ENCODE results near the gene TMIE. TPM values are rescaled to one million over a fixed set of nuclear protein-coding genes. Genes with fewer than 3 reads are reported as not detected.

TMIE gene
- total and polyA plus RNA-seq, 2 of the 4 experiments (the other 2 are of a cell fraction): 0.12 TPM; not detected in 1

- TF ChIP-seq RCOR1 (IDR thresholded peaks at IDR 0.05; ENCODE audit: insufficient replicate concordance, low read length) (no peak), MXI1 (IDR thresholded peaks at IDR 0.05; ENCODE audit: borderline replicate concordance, low read depth, low read length) (no peak), RFX5 (IDR thresholded peaks at IDR 0.05; ENCODE audit: low read depth, low read length) (no peak), RAD21 (IDR thresholded peaks at IDR 0.05; ENCODE audit: low read length) (no peak), CEBPB (IDR thresholded peaks at IDR 0.05; ENCODE audit: low read depth, low read length) (no peak), MAZ (IDR thresholded peaks at IDR 0.05; ENCODE audit: borderline replicate concordance, low read depth, low read length) (no peak), ELK1 (IDR thresholded peaks at IDR 0.05; ENCODE audit: borderline replicate concordance, low read depth, low read length) (no peak), MAFK (IDR thresholded peaks at IDR 0.05; ENCODE audit: low read depth, low read length) (no peak)
- TF ChIP-seq, protein P1, sequence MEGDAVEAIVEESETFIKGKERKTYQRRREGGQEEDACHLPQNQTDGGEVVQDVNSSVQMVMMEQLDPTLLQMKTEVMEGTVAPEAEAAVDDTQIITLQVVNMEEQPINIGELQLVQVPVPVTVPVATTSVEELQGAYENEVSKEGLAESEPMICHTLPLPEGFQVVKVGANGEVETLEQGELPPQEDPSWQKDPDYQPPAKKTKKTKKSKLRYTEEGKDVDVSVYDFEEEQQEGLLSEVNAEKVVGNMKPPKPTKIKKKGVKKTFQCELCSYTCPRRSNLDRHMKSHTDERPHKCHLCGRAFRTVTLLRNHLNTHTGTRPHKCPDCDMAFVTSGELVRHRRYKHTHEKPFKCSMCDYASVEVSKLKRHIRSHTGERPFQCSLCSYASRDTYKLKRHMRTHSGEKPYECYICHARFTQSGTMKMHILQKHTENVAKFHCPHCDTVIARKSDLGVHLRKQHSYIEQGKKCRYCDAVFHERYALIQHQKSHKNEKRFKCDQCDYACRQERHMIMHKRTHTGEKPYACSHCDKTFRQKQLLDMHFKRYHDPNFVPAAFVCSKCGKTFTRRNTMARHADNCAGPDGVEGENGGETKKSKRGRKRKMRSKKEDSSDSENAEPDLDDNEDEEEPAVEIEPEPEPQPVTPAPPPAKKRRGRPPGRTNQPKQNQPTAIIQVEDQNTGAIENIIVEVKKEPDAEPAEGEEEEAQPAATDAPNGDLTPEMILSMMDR (conservative IDR thresholded peaks at IDR 0.05; ENCODE audit: low read depth, low read length): no peak
- dilution Hi-C loops (cut with HindIII; ENCODE audit: low sequenced_read_pairs, unreplicated experiment) (no loop called here), intact Hi-C loops (cut with micrococcal nuclease) (no loop called here), in situ Hi-C loops (cut with MboI; ENCODE audit: low sequenced_read_pairs) (no loop called here)
- no peak overlapping the region for H3K14ac ChIP-seq (replicated peaks; ENCODE audit: low read depth, low read length)
- ATAC-seq (ENCODE audit: low read depth) (no peak), DNase-seq (no peak)
- no peak overlapping the region for H3K4me2 ChIP-seq (ENCODE audit: low read depth, low read length)
- no peak overlapping the region for H2BK5ac ChIP-seq (ENCODE audit: low read depth, low read length, poor library complexity, severe bottlenecking)
- no peak overlapping the region for H2BK20ac ChIP-seq (ENCODE audit: low read depth, low read length)
- no peaks in the 10 kb centered on the region for H3K4me1 ChIP-seq (ENCODE audit: control insufficient read depth, insufficient read depth, low read length)
- no peak overlapping the region for H3K4me3 ChIP-seq (ENCODE audit: insufficient read depth, low read depth, low read length)
- H3K18ac ChIP-seq (ENCODE audit: low read depth, low read length): no peak overlapping the region
- H3K9me3 ChIP-seq (ENCODE audit: control insufficient read depth, insufficient read depth, low read length): no peaks in the 10 kb centered on the region
- no peak overlapping the region for H2BK15ac ChIP-seq (ENCODE audit: low read depth, low read length)
- H4K5ac ChIP-seq (ENCODE audit: low read depth, low read length): no peak overlapping the region
- WGBS, 2 experiments (ENCODE audit: extremely low coverage in 2 of 2, insufficient read length in 1 of 2): 14% methylated on average over 1 of the region's 4 CpGs; no CpG with 5 or more reads in 1 of the 2 experiments
- H3K56ac ChIP-seq (ENCODE audit: extremely low read depth, insufficient read depth, low read length): no peak overlapping the region
- H3K4ac ChIP-seq (ENCODE audit: low read depth, low read length): no peak overlapping the region
- H3K23ac ChIP-seq (ENCODE audit: low read depth, low read length): no peak overlapping the region
- no peak overlapping the region for H2AFZ ChIP-seq (replicated peaks; ENCODE audit: low read length, poor library complexity)
- no peaks in the 10 kb centered on the region for H3K36me3 ChIP-seq (ENCODE audit: control insufficient read depth, insufficient read depth, low read length)
- H4K8ac ChIP-seq (ENCODE audit: low read depth in 2 of 2, low read length in 2 of 2): no peak overlapping the region
- no peaks in the 10 kb centered on the region for H3K9me1 ChIP-seq (ENCODE audit: insufficient read depth, low read length)
- H3K9ac ChIP-seq (ENCODE audit: low read depth, low read length): no peak overlapping the region
- no peak overlapping the region for H2AK5ac ChIP-seq (ENCODE audit: low read depth, low read length)
- H4K91ac ChIP-seq (ENCODE audit: insufficient read depth, low read depth, low read length): no peak overlapping the region
- ChIA-PET POLR2A (ENCODE audit: unreplicated experiment) (no interaction called here), CTCF (no interaction called here)
- no peak overlapping the region for H2BK120ac ChIP-seq (ENCODE audit: low read depth, low read length)
- no peak overlapping the region for H2AK9ac ChIP-seq (replicated peaks; ENCODE audit: low read depth, low read length, poor library complexity)
- no TSS peak for BruUV-seq (replicated peaks)
- no peaks in the 10 kb centered on the region for H4K20me1 ChIP-seq (ENCODE audit: insufficient read depth, low read length)
- H3K79me1 ChIP-seq (ENCODE audit: low read depth in 1 of 2, low read length in 2 of 2): no peaks in the 10 kb centered on the region
- H3K27ac ChIP-seq (ENCODE audit: insufficient read depth, low read length): no peak overlapping the region
- H3K27me3 ChIP-seq (ENCODE audit: control insufficient read depth, insufficient read depth, low read length): peaks cover 29% of the 10 kb centered on the region
Measured at GRCh38 chr3:46734773-46735172, 33.6 kb downstream of the TMIE start.

All from IMR-90 (cell line).